ENCODE data around the gene BICRAL.

DNA sequence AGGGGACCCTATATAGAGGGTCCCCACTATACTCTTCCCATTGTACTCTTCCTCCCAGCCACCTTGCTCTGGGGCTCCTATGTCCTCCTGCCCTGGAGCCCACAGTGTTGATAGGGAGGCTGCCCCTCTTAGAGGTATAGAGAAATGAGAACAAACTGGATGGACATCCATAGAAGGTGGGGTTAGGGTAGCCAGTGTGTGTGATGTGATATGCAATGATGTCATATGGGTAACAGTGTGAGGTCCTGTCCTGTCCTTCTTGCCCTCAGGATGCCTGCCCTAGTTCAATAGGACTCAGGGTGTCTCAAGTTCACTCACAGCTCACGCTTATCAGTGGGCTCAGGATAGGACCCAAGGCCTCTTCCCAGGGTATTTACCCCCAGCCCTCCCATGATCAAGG, 134.4 kb downstream of the BICRAL start:
- TF ChIP-seq CTCF (conservative IDR thresholded peaks at IDR 0.05 in 1 of 2, IDR thresholded peaks at IDR 0.05 in 1 of 2; ENCODE audit: low read depth in 1 of 2, low read length in 2 of 2) (no peak), EZH2 (IDR thresholded peaks at IDR 0.05; ENCODE audit: low read length, missing control alignments) (no peak)
